ENCODE results near the gene ADK. TPM values are rescaled to one million over a fixed set of nuclear protein-coding genes. Genes with fewer than 3 reads are reported as not detected.
"Not testable (repeated sequence)": the region's sequence is repeated elsewhere in the genome, so short reads cannot be mapped to it uniquely, and the experiment has no call there.

The ADK gene
- total and polyA plus RNA-seq, 5 donors from 2014 or later, result 33.3 to 83.0 (median 63.7) TPM

DNA sequence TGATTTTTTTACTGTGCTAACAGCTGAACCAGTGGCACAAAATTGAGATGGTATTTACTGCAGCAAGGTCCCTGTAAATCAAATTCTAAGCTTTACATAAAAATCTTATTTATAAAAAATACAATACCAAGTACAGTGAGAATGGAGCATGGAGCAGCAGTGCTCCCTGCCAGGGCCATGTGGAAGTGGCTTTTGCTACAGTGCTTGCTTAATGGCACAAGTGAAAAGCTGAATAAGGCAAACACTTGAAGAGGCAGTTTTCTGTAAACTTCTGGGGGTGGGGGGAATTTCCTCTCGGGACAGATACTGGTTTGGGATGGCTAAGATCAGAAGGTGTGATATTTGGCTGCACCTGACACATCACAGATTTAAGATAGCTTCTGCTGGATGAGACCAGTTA is 27.9 kb upstream of the ADK start:
- Mint-ChIP-seq H3K4me3 (no peak overlapping the region), H3K9me3 (no peaks in the 10 kb centered on the region), H3K36me3 (peaks cover 52% of the 10 kb centered on the region), H3K27ac (peak overlapping the region in 1 of 3 donors; percentile 85), H3K27me3 (no peaks in the 10 kb centered on the region), H3K4me1 (peaks cover 0 to 6% (median 1%) of the 10 kb centered on the region in 4 donors)
- no peak for ATAC-seq (ENCODE audit: low read depth in 2 of 2)
- Histone ChIP-seq H3K36me3 (ENCODE audit: control insufficient read depth, insufficient read depth, low read length) (peaks cover 88% of the 10 kb centered on the region), H3K27me3 (ENCODE audit: control insufficient read depth, insufficient read depth, low read length) (no peaks in the 10 kb centered on the region), H3K27ac (ENCODE audit: insufficient read depth, low read length, poor library complexity, severe bottlenecking) (no peak overlapping the region), H3K4me1 (ENCODE audit: control insufficient read depth, insufficient read depth, low read length, poor library complexity, severe bottlenecking) (no peaks in the 10 kb centered on the region), H3K9me3 (ENCODE audit: control insufficient read depth in 2 of 2, low read length in 2 of 2) (no peaks in the 10 kb centered on the region), H3K4me3 (ENCODE audit: low read depth, low read length) (no peak overlapping the region)
- DNase-seq, result no peak

DNA sequence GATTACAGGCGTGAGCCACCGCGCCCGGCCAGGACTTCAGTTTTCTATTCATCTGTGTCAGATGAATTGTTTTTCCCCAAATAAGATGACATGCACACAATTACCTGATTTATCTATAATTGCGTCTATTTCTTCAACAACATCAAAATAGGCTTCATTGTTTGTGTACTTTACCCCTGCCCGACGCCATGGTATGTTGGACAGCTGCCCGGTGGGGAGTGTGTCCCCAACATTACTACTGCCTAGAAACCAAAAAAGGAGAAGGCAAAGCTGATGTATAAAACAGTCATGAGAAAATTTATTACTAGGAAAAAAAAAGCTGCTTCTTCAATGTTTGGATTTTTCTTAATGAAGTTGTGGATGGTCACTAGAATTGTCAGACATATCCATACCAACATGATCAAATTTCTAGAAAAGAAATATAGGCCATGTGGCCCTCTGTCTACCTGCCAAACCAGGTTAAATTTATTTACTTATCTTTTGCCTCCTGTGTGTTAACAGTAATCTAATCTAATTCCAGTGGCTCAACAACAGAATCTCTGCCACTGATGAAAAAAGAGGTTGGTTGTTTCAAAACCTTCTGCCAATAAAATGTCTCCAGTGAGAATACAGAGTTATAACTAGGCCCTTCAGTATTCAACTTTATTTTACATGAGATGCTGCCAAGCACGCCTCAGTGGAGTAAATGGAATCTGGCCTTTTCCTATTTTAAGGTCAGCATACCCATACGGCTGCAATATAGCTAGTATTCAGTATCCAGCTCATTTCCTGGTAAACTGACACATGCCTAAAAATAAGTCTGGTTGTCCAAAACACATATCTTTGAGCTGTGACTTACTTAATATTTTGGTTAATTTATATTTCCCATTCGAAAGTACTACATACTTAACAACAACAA is 16.8 kb upstream of the ADK start:
- H3K36me3 ChIP-seq (ENCODE audit: control insufficient read depth, insufficient read depth, low read length), result peaks cover 83% of the 10 kb centered on the region
- H3K27ac Mint-ChIP-seq, result no peak overlapping the region

GRCh38 chr10:74135452-74135851 is 15.6 kb upstream of the ADK start:
- Mint-ChIP-seq H3K36me3 (peaks cover 33% of the 10 kb centered on the region), H3K27me3 (no peaks in the 10 kb centered on the region), H3K4me3 (no peak overlapping the region), H3K4me1 (peaks cover 0 to 6% (median 5%) of the 10 kb centered on the region in 4 donors), H3K27ac (no peak overlapping the region), H3K9me3 (no peaks in the 10 kb centered on the region)
- DNase-seq (no peak), ATAC-seq (ENCODE audit: low read depth in 2 of 2) (no peak)
- H3K27ac ChIP-seq (ENCODE audit: insufficient read depth, low read length, poor library complexity, severe bottlenecking), result no peak overlapping the region
- no peaks in the 10 kb centered on the region for H3K4me1 ChIP-seq (ENCODE audit: control insufficient read depth, insufficient read depth, low read length, poor library complexity, severe bottlenecking)
- peaks cover 73% of the 10 kb centered on the region for H3K36me3 ChIP-seq (ENCODE audit: control insufficient read depth, insufficient read depth, low read length)
- H3K9me3 ChIP-seq (ENCODE audit: control insufficient read depth in 2 of 2, low read length in 2 of 2), result no peaks in the 10 kb centered on the region
- H3K27me3 ChIP-seq (ENCODE audit: control insufficient read depth, insufficient read depth, low read length), result no peaks in the 10 kb centered on the region
- H3K4me3 ChIP-seq (ENCODE audit: low read depth, low read length), result no peak overlapping the region

More for the DNA sequence above, 16.8 kb upstream of the ADK start:
- ATAC-seq (ENCODE audit: low read depth in 2 of 2), result no peak
- H3K9me3 Mint-ChIP-seq, result no peaks in the 10 kb centered on the region
- H3K4me1 ChIP-seq (ENCODE audit: control insufficient read depth, insufficient read depth, low read length, poor library complexity, severe bottlenecking), result no peaks in the 10 kb centered on the region
- H3K4me3 ChIP-seq (ENCODE audit: low read depth, low read length), result no peak overlapping the region
- H3K4me1 Mint-ChIP-seq, result peaks cover 0 to 6% (median 4%) of the 10 kb centered on the region in 4 donors
- no peak for DNase-seq
- no peaks in the 10 kb centered on the region for H3K27me3 Mint-ChIP-seq
- H3K4me3 Mint-ChIP-seq, result no peak overlapping the region
- peaks cover 36% of the 10 kb centered on the region for H3K36me3 Mint-ChIP-seq
- no peaks in the 10 kb centered on the region for H3K27me3 ChIP-seq (ENCODE audit: control insufficient read depth, insufficient read depth, low read length)
- H3K27ac ChIP-seq (ENCODE audit: insufficient read depth, low read length, poor library complexity, severe bottlenecking), result no peak overlapping the region
- no peaks in the 10 kb centered on the region for H3K9me3 ChIP-seq (ENCODE audit: control insufficient read depth in 2 of 2, low read length in 2 of 2)

DNA sequence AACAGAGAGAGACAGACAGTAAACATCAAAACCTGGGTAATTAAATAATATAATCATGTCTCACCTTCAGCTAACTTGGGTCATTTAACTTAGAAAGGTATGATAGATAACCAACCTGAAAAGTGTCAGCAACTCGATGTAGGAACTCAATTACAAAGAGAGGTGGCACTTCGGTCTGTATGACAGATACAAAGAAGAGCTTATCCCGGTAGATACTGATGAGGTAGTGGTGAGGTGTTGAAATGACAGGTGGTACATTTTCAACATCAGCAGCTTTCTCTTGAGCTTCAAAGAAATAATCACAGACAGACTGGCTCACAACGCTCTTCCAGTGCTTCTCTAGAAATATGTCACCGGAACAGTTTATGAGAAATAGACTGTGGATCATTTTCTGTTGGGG is 13.0 kb upstream of the ADK start:
- DNase-seq (no peak), ATAC-seq (ENCODE audit: low read depth in 2 of 2) (no peak)
- H3K27me3 ChIP-seq (ENCODE audit: control insufficient read depth, insufficient read depth, low read length), result no peaks in the 10 kb centered on the region
- H3K9me3 ChIP-seq (ENCODE audit: control insufficient read depth in 2 of 2, low read length in 2 of 2), result no peaks in the 10 kb centered on the region
- H3K4me3 ChIP-seq (ENCODE audit: low read depth, low read length), result no peak overlapping the region
- no peaks in the 10 kb centered on the region for H3K4me1 ChIP-seq (ENCODE audit: control insufficient read depth, insufficient read depth, low read length, poor library complexity, severe bottlenecking)
- H3K4me3 Mint-ChIP-seq, result no peak overlapping the region
- no peak overlapping the region for H3K27ac ChIP-seq (ENCODE audit: insufficient read depth, low read length, poor library complexity, severe bottlenecking)
- H3K9me3 Mint-ChIP-seq, result no peaks in the 10 kb centered on the region
- H3K27ac Mint-ChIP-seq, result no peak overlapping the region
- H3K27me3 Mint-ChIP-seq, result no peaks in the 10 kb centered on the region
- peaks cover 59% of the 10 kb centered on the region for H3K36me3 ChIP-seq (ENCODE audit: control insufficient read depth, insufficient read depth, low read length)
- peaks cover 29% of the 10 kb centered on the region for H3K36me3 Mint-ChIP-seq
- H3K4me1 Mint-ChIP-seq, result peaks cover 10 to 19% (median 15%) of the 10 kb centered on the region in 4 donors

GRCh38 chr10:74138596-74138995 is 12.4 kb upstream of the ADK start:
- not testable (repeated sequence) for H3K27ac ChIP-seq (ENCODE audit: insufficient read depth, low read length, poor library complexity, severe bottlenecking); H3K9me3 Mint-ChIP-seq; H3K27me3 ChIP-seq (ENCODE audit: control insufficient read depth, insufficient read depth, low read length); H3K9me3 ChIP-seq (ENCODE audit: control insufficient read depth in 2 of 2, low read length in 2 of 2); ATAC-seq (ENCODE audit: low read depth in 2 of 2); DNase-seq; H3K4me3 ChIP-seq (ENCODE audit: low read depth, low read length); H3K27me3 Mint-ChIP-seq; H3K27ac Mint-ChIP-seq; H3K4me1 ChIP-seq (ENCODE audit: control insufficient read depth, insufficient read depth, low read length, poor library complexity, severe bottlenecking); H3K4me3 Mint-ChIP-seq
- peaks cover 10 to 19% (median 15%) of the 10 kb centered on the region in 4 donors for H3K4me1 Mint-ChIP-seq
- peaks cover 29% of the 10 kb centered on the region for H3K36me3 Mint-ChIP-seq
- H3K36me3 ChIP-seq (ENCODE audit: control insufficient read depth, insufficient read depth, low read length), result peaks cover 53% of the 10 kb centered on the region

GRCh38 chr10:74139981-74140380 is 11.0 kb upstream of the ADK start:
- DNase-seq (no peak), ATAC-seq (ENCODE audit: low read depth in 2 of 2) (no peak)
- Mint-ChIP-seq H3K27me3 (no peaks in the 10 kb centered on the region), H3K27ac (no peak overlapping the region), H3K9me3 (no peaks in the 10 kb centered on the region), H3K4me1 (peaks cover 13 to 22% (median 16%) of the 10 kb centered on the region in 4 donors), H3K36me3 (peaks cover 22% of the 10 kb centered on the region), H3K4me3 (no peak overlapping the region)
- H3K36me3 ChIP-seq (ENCODE audit: control insufficient read depth, insufficient read depth, low read length), result peaks cover 39% of the 10 kb centered on the region
- H3K4me3 ChIP-seq (ENCODE audit: low read depth, low read length), result no peak overlapping the region
- H3K27me3 ChIP-seq (ENCODE audit: control insufficient read depth, insufficient read depth, low read length), result no peaks in the 10 kb centered on the region
- peaks cover under 1% of the 10 kb centered on the region for H3K4me1 ChIP-seq (ENCODE audit: control insufficient read depth, insufficient read depth, low read length, poor library complexity, severe bottlenecking)
- H3K9me3 ChIP-seq (ENCODE audit: control insufficient read depth in 2 of 2, low read length in 2 of 2), result no peaks in the 10 kb centered on the region
- H3K27ac ChIP-seq (ENCODE audit: insufficient read depth, low read length, poor library complexity, severe bottlenecking), result no peak overlapping the region

- Histone ChIP-seq H3K4me1 (ENCODE audit: control insufficient read depth, insufficient read depth, low read length, poor library complexity, severe bottlenecking) (peaks cover 6% of the 10 kb centered on the region), H3K27me3 (ENCODE audit: control insufficient read depth, insufficient read depth, low read length) (no peaks in the 10 kb centered on the region), H3K9me3 (ENCODE audit: control insufficient read depth in 2 of 2, low read length in 2 of 2) (no peaks in the 10 kb centered on the region), H3K27ac (ENCODE audit: insufficient read depth, low read length, poor library complexity, severe bottlenecking) (no peak overlapping the region), H3K36me3 (ENCODE audit: control insufficient read depth, insufficient read depth, low read length) (peaks cover 33% of the 10 kb centered on the region), H3K4me3 (ENCODE audit: low read depth, low read length) (no peak overlapping the region)
- H3K27ac Mint-ChIP-seq, result peak overlapping the region in 1 of 3 donors; percentile 74
- DNase-seq (no peak), ATAC-seq (ENCODE audit: low read depth in 2 of 2) (no peak)
- peaks cover 24% of the 10 kb centered on the region for H3K36me3 Mint-ChIP-seq
- no peaks in the 10 kb centered on the region for H3K9me3 Mint-ChIP-seq
- no peak overlapping the region for H3K4me3 Mint-ChIP-seq
- peaks cover 17 to 25% (median 21%) of the 10 kb centered on the region in 4 donors for H3K4me1 Mint-ChIP-seq
- no peaks in the 10 kb centered on the region for H3K27me3 Mint-ChIP-seq
These were observed 10.5 kb upstream of the ADK start for GRCh38 chr10:74140553-74140952.

- no peak for DNase-seq
- no peak overlapping the region for H3K4me3 Mint-ChIP-seq
- no peaks in the 10 kb centered on the region for H3K27me3 ChIP-seq (ENCODE audit: control insufficient read depth, insufficient read depth, low read length)
- peaks cover 37% of the 10 kb centered on the region for H3K4me1 ChIP-seq (ENCODE audit: control insufficient read depth, insufficient read depth, low read length, poor library complexity, severe bottlenecking)
- peaks cover 31 to 50% (median 38%) of the 10 kb centered on the region in 4 donors for H3K4me1 Mint-ChIP-seq
- no peaks in the 10 kb centered on the region for H3K9me3 Mint-ChIP-seq
- peaks cover 24% of the 10 kb centered on the region for H3K36me3 Mint-ChIP-seq
- ATAC-seq (ENCODE audit: low read depth in 2 of 2), result no peak
- no peak overlapping the region for H3K27ac ChIP-seq (ENCODE audit: insufficient read depth, low read length, poor library complexity, severe bottlenecking)
- H3K4me3 ChIP-seq (ENCODE audit: low read depth, low read length), result no peak overlapping the region
- peak overlapping the region in 1 of 3 donors; percentile 3 for H3K27ac Mint-ChIP-seq
- peaks cover 3% of the 10 kb centered on the region for H3K36me3 ChIP-seq (ENCODE audit: control insufficient read depth, insufficient read depth, low read length)
- no peaks in the 10 kb centered on the region for H3K27me3 Mint-ChIP-seq
- H3K9me3 ChIP-seq (ENCODE audit: control insufficient read depth in 2 of 2, low read length in 2 of 2), result no peaks in the 10 kb centered on the region
These were observed 5.9 kb upstream of the ADK start for GRCh38 chr10:74145133-74145532.

Measured in CD4-positive, CD25-positive, alpha-beta regulatory T cell (primary cell).